KOPT-K1 (cell line): ENCODE results near the gene CPA4.

Experiments used
- H3K27ac ChIP-seq: fragments of 200-600 bp; sonication (generic); 2 replicates; pipeline ENCODE4 v1.5.1; 2016; ENCODE audit warnings: antibody characterized with exemption, mild to moderate bottlenecking, low read depth, low read length; ENCODE audit not compliant: poor library complexity, severe bottlenecking
- H3K36me3 ChIP-seq: fragments of 200-600 bp; sonication (generic); 2 replicates; pipeline ENCODE4 v1.5.1; 2017; ENCODE audit warnings: antibody characterized with exemption, mild to moderate bottlenecking, low read length, moderate library complexity; ENCODE audit not compliant: insufficient read depth
- H3K9me3 ChIP-seq: fragments of 200-600 bp; sonication (generic); 2 replicates; pipeline ENCODE4 v1.5.1; 2017; ENCODE audit warnings: antibody characterized with exemption, low read length, mild to moderate bottlenecking; ENCODE audit not compliant: insufficient read depth, poor library complexity, severe bottlenecking

Gene CPA4

DNA sequence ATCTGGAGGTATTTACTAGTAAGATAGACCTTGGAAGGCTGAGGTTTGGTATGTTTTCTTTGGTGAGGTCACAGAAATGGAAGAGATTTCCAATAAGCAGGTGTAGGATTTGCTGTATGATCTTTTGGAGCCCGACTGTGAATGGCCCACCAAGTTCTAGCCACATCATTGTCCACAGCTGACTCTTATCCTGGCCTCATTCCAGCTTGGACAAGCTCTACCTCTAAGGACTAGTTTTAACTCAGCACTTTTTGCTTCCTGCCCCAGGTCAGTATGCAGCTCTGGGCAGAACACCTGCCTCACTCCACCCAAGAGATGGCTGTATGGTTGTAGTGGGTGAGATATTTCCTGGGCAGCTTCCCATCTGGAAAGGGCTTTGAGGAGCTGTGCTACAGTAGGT is 6.1 kb upstream of the CPA4 start:
- no peak overlapping the region for H3K27ac ChIP-seq

DNA sequence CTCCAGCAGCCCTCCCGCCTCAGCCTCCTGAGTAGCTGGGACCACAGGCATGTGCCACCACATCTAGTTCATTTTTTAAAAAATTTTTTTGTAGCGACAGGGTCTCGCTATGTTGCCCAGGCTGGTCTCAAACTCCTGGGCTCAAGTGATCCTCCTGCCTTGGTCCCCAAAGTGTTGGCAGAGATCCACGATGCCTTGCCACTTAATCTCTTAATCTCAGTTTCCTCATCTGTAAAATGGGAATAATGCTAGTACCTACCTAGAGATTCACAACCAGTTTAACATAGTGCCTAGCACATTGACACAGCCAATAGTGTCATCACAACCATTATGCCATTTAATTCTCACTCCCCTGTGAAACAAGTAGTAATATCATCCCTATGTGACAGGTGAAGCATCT is 4.8 kb upstream of the CPA4 start:
- Histone ChIP-seq H3K36me3 (no peaks in the 10 kb centered on the region), H3K27ac (no peak overlapping the region), H3K9me3 (no peaks in the 10 kb centered on the region)

More for the DNA sequence above, 6.1 kb upstream of the CPA4 start:
- H3K36me3 ChIP-seq = no peaks in the 10 kb centered on the region
- H3K9me3 ChIP-seq = no peaks in the 10 kb centered on the region

DNA sequence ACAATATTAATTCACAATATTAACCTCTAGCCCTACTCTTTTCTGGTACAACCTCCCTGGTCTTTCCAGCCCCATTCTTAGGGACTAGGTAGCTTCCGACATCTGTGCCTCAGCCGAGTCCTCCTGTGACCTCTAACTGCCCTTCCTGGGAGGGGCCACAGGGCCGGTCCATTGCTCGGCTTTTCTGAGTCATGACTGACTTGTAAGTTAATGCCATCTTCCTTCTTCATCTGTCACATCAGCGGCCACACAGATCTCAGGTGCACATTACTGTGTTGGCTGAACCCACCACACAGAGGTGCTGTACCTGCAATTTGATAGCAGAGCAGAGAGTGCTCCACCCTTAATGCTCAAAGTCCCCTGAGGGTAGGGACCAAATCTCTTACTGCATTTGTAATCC is 4.1 kb upstream of the CPA4 start:
- Histone ChIP-seq H3K36me3 (no peaks in the 10 kb centered on the region), H3K27ac (no peak overlapping the region), H3K9me3 (no peaks in the 10 kb centered on the region)

GRCh38 chr7:130289478-130289877 is 3.5 kb upstream of the CPA4 start:
- Histone ChIP-seq H3K36me3 (no peaks in the 10 kb centered on the region), H3K9me3 (no peaks in the 10 kb centered on the region), H3K27ac (no peak overlapping the region)

GRCh38 chr7:130290745-130291144 is 2.2 kb upstream of the CPA4 start:
- Histone ChIP-seq H3K36me3 (no peaks in the 10 kb centered on the region), H3K9me3 (no peaks in the 10 kb centered on the region), H3K27ac (no peak overlapping the region)

DNA sequence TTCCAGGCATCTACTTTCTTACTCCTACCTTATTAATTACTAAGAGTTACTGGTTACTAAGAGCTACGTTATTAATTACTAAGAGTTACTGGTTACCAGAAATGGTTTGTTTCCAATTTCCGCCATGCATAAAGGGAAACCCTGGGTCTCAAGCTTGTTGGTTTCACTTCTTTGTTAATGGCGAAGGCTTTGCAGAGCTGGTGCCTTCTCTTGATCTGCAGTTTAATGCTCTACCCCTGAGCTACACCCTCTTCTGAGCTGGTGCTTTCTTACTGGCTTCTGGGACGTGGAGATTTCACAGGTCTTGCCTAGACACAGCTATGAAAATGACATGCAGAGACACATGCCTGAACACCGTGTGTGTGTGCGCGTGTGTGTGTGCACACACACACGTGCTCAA is 560 bp downstream of the CPA4 start:
- Histone ChIP-seq H3K36me3 (no peaks in the 10 kb centered on the region), H3K9me3 (no peaks in the 10 kb centered on the region), H3K27ac (no peak overlapping the region)

DNA sequence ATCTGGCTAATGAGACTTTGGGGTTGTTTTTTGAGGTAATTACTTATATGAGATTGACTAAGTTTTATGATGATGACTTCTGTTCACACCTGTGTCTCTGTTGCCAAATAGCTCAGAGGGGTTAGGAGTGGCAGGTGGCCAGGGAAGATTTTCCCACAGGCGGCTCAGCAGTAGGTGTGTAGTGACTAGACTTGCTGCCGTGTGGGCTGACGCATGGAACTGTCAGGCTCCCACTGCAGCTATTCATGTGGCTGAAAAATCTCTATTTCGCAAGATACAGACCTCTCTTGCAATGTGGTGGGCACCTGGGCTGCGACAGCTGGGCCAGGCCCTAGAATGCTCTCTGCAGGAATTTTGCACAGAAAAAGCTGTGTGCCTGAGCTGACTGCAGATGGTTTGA is 1.4 kb downstream of the CPA4 start:
- no peaks in the 10 kb centered on the region for H3K36me3 ChIP-seq
- H3K27ac ChIP-seq = no peak overlapping the region
- H3K9me3 ChIP-seq = no peaks in the 10 kb centered on the region

- Histone ChIP-seq H3K27ac (no peak overlapping the region), H3K36me3 (no peaks in the 10 kb centered on the region), H3K9me3 (no peaks in the 10 kb centered on the region)
Measured at GRCh38 chr7:130296221-130296951, 3.4 kb downstream of the CPA4 start.

GRCh38 chr7:130297628-130298543 is 4.9 kb downstream of the CPA4 start:
- Histone ChIP-seq H3K27ac (no peak overlapping the region), H3K9me3 (no peaks in the 10 kb centered on the region), H3K36me3 (no peaks in the 10 kb centered on the region)

GRCh38 chr7:130298544-130299326 is 5.8 kb downstream of the CPA4 start:
- no peaks in the 10 kb centered on the region for H3K36me3 ChIP-seq
- H3K9me3 ChIP-seq = no peaks in the 10 kb centered on the region
- H3K27ac ChIP-seq = no peak overlapping the region

DNA sequence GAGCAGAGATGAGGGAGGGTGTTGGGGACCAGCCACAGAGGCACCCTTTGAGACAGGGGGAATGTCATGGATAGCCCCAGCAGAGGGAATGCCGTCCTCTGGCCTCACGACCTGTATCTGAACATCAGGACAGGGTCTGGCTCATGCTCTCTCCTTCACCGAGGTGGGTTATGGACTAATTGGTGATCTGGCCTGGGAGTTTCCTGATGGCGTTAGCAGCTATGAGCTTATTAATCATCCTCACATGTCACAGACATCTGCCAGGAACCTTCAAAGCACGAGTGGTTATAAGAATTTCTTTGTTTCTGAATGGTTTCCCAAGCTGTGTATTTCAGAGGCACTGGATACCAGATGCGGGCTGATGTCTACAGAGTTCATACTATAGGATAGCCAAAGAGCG is 6.9 kb downstream of the CPA4 start:
- no peaks in the 10 kb centered on the region for H3K36me3 ChIP-seq
- H3K27ac ChIP-seq = no peak overlapping the region
- no peaks in the 10 kb centered on the region for H3K9me3 ChIP-seq

GRCh38 chr7:130301501-130302020 is 8.6 kb downstream of the CPA4 start:
- Histone ChIP-seq H3K9me3 (no peaks in the 10 kb centered on the region), H3K27ac (no peak overlapping the region), H3K36me3 (no peaks in the 10 kb centered on the region)

DNA sequence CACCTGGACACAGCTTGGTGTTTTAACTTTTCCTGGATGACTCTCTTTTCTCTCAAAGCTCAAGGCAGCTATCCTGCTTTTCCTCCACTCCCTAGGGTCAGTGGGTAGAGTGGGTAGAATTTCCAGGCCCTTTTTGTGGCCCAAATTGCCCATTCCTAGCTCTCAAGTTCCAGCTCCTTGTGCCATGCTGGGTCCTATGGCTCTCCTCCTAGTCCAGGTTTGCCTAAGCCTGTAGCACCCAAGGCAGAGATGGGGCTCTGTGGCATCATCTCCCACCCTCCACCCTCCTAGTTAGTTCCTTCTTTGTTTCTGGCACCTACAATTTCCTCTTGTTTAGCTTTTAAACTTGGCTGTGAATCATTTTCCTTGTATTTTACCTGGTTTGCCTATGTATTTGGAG is 9.7 kb downstream of the CPA4 start:
- no peaks in the 10 kb centered on the region for H3K9me3 ChIP-seq
- H3K36me3 ChIP-seq = no peaks in the 10 kb centered on the region
- H3K27ac ChIP-seq = no peak overlapping the region

- no peak overlapping the region for H3K27ac ChIP-seq
- H3K36me3 ChIP-seq = no peaks in the 10 kb centered on the region
- H3K9me3 ChIP-seq = no peaks in the 10 kb centered on the region
Measured at GRCh38 chr7:130303127-130303526, 10.2 kb downstream of the CPA4 start.

DNA sequence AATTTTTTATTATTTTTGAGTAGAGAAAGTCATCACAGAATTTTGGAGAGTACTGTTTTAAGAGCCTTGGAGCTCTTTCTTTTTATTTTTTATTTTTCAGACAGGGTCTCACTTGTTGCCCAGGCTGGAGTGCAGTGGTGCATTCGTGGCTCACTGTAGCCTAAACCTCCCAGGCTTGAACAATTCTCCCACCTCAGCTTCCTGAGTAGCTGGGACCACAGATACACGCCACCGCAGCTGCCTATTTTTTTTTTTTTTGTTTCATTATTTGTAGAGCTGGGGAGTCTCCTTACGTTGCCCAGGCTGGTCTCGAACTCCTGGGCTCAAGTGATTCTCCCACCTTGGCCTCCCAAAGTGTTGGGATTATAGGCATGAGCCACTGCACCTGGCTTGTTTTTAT is 10.6 kb downstream of the CPA4 start:
- no peaks in the 10 kb centered on the region for H3K36me3 ChIP-seq
- no peaks in the 10 kb centered on the region for H3K9me3 ChIP-seq
- no peak overlapping the region for H3K27ac ChIP-seq
